HepG2 (cell line): ENCODE results near the gene MAGED1. TPM values are rescaled to one million over a fixed set of nuclear protein-coding genes. Genes with fewer than 3 reads are reported as not detected.

Experiments used
- ATAC-seq: fragments of 200-7000 bp; cut with Tn5 transposase; 3 replicates; pipeline ENCODE4 v1.9.1; 2020; ENCODE audit warnings: mild to moderate bottlenecking, moderate library complexity
- BruUV-seq: library from RNA; stranded (reverse); fragments of 400-500 nt; replicated peaks from 2 replicates; lab custom pipeline; 2021; lab: Mats Ljungman, UMichigan
- CTCF ChIA-PET: fragments of 300-600 bp; formaldehyde crosslinking; extraction: SDS; loops from one replicate; lab custom pipeline; 2021; ENCODE audit warnings: low total read pairs, inconsistent platforms, low intra/inter-chr PET ratio; lab: Yijun Ruan, JAX
- POLR2A ChIA-PET: fragments of 350-600 bp; sonication (Branson Sonifier 250); formaldehyde crosslinking; loops from one replicate; lab custom pipeline; 2020; ENCODE audit warnings: antibody characterized with exemption, inconsistent platforms; lab: Yijun Ruan, JAX
- DNase-seq: peaks from one replicate; pipeline ENCODE4 v3.0.0-alpha.2; 2015; ENCODE audit warnings: low spot score
- FAIRE-seq: peaks from 3 replicates; lab custom pipeline; 2011; peaks lifted over from hg19 to GRCh38; lab: Jason Lieb, UNC
- H2AFZ ChIP-seq: one replicate; pipeline ENCODE4 v1.6.1; 2011; ENCODE audit warnings: low read length, inconsistent platforms
- H3K27ac ChIP-seq: fragments of 300-600 bp; 3 replicates; pipeline ENCODE4 v1.8.0; 2011; ENCODE audit warnings: mixed run types, mild to moderate bottlenecking, mixed read lengths, low read length, inconsistent platforms; ENCODE audit not compliant: insufficient read depth; ENCODE audit errors: extremely low read length
- H3K27me3 ChIP-seq, 2 experiments: fragments of 200-600 bp in 1 of 2; 2 replicates in 1 of 2; 3 replicates in 1 of 2; pipeline versions ENCODE4 v1.6.0 to v1.8.0; 2011; ENCODE audit warnings: low read length in 2 of 2, mild to moderate bottlenecking in 2 of 2, moderate library complexity in 2 of 2, inconsistent platforms in 1 of 2; ENCODE audit not compliant: insufficient read depth in 2 of 2, control insufficient read depth in 1 of 2
- H3K36me3 ChIP-seq, 2 experiments: fragments of 200-600 bp in 1 of 2; replicated peaks in 1 of 2; 2 replicates in 1 of 2; 3 replicates in 1 of 2; pipeline versions ENCODE4 v1.5.1 to v1.8.0; 2011; ENCODE audit warnings: low read length in 2 of 2, inconsistent platforms in 1 of 2; ENCODE audit not compliant: insufficient read depth in 2 of 2, control insufficient read depth in 1 of 2
- H3K4me1 ChIP-seq: 2 replicates; pipeline ENCODE4 v1.5.1; 2012; ENCODE audit warnings: low read length, inconsistent platforms; ENCODE audit not compliant: insufficient read depth
- H3K4me2 ChIP-seq: 2 replicates; pipeline ENCODE4 v1.6.0; 2011; ENCODE audit warnings: low read depth, low read length, inconsistent platforms
- H3K4me3 ChIP-seq, 3 experiments: fragments of 200-600 bp in 1 of 3; sonication (generic), shearing (Covaris generic) in 1 of 3; replicated peaks in 1 of 3; 2 replicates each; pipeline ENCODE4 v1.5.1; 2011 to 2016; ENCODE audit warnings: low read length in 3 of 3, inconsistent platforms in 2 of 3, low read depth in 2 of 3, mild to moderate bottlenecking in 2 of 3, control low read depth in 1 of 3, mixed read lengths in 1 of 3; ENCODE audit not compliant: insufficient read depth in 1 of 3
- H3K79me2 ChIP-seq: one replicate; pipeline ENCODE4 v1.6.1; 2011; ENCODE audit warnings: low read length, inconsistent platforms; ENCODE audit not compliant: insufficient read depth
- H3K9ac ChIP-seq: 2 replicates; pipeline ENCODE4 v1.6.0; 2011; ENCODE audit warnings: mild to moderate bottlenecking, low read depth, low read length, inconsistent platforms; ENCODE audit not compliant: insufficient read depth
- H3K9me3 ChIP-seq: 2 replicates; pipeline ENCODE4 v1.5.1; 2012; ENCODE audit warnings: mild to moderate bottlenecking, low read length
- H4K20me1 ChIP-seq: 2 replicates; pipeline ENCODE4 v1.6.0; 2011; ENCODE audit warnings: inconsistent platforms, mild to moderate bottlenecking, low read length, moderate library complexity; ENCODE audit not compliant: insufficient read depth
- FOXA1 ChIP-seq, 2 experiments: fragments of 450-650 bp in 1 of 2; sonication (generic) in 1 of 2; formaldehyde crosslinking in 1 of 2; IDR thresholded peaks; 2 replicates each; pipeline versions ENCODE4 v1.4.0 to v1.6.1; 2016 to 2020; ENCODE audit warnings: missing genetic modification reagents in 1 of 2
- IRF1 ChIP-seq: sonication (generic); formaldehyde crosslinking; IDR thresholded peaks from 2 replicates; pipeline ENCODE4 v1.4.0; 2020; ENCODE audit warnings: low read depth, mild to moderate bottlenecking, missing genetic modification reagents
- KMT2B ChIP-seq: IDR thresholded peaks from 2 replicates; pipeline ENCODE4 v1.6.1; 2016; ENCODE audit warnings: missing genetic modification reagents, missing compliant biosample characterization
- MAFK ChIP-seq, 2 experiments: IDR thresholded peaks in 1 of 2; conservative IDR thresholded peaks in 1 of 2; 2 replicates each; pipeline ENCODE4 v1.6.1; 2011; ENCODE audit warnings: improper control_type of control experiment in 2 of 2, low read length in 2 of 2
- POGZ ChIP-seq: sonication (generic); formaldehyde crosslinking; IDR thresholded peaks from 2 replicates; pipeline ENCODE4 v1.4.0; 2020; ENCODE audit warnings: mild to moderate bottlenecking, missing genetic modification reagents
- RFXAP ChIP-seq: sonication (generic); formaldehyde crosslinking; IDR thresholded peaks from 2 replicates; pipeline ENCODE4 v1.4.0; 2020; ENCODE audit warnings: missing genetic modification reagents, borderline replicate concordance
- ZMYM3 ChIP-seq: sonication (generic); formaldehyde crosslinking; IDR thresholded peaks from 2 replicates; pipeline ENCODE4 v1.5.1; 2020; ENCODE audit warnings: mild to moderate bottlenecking, missing genetic modification reagents
- ZNF207 ChIP-seq: fragments of 450-650 bp; IDR thresholded peaks from 2 replicates; pipeline ENCODE4 v1.6.1; 2016; ENCODE audit warnings: antibody characterized with exemption, borderline replicate concordance
- ZNF331 ChIP-seq: sonication (generic); formaldehyde crosslinking; IDR thresholded peaks from 2 replicates; pipeline ENCODE4 v1.4.0; 2020; ENCODE audit warnings: missing genetic modification reagents
- ZNF335 ChIP-seq: sonication (generic); formaldehyde crosslinking; IDR thresholded peaks from 2 replicates; pipeline ENCODE4 v1.4.0; 2020; ENCODE audit warnings: missing genetic modification reagents
- ZNF337 ChIP-seq: sonication (generic); formaldehyde crosslinking; IDR thresholded peaks from 2 replicates; pipeline ENCODE4 v1.5.1; 2020; ENCODE audit warnings: missing genetic modification reagents, low read depth, mild to moderate bottlenecking, borderline replicate concordance
- ZNF383 ChIP-seq: sonication (generic); formaldehyde crosslinking; IDR thresholded peaks from 2 replicates; pipeline ENCODE4 v1.4.0; 2020; ENCODE audit warnings: missing genetic modification reagents, mild to moderate bottlenecking, borderline replicate concordance
- ZNF652 ChIP-seq: IDR thresholded peaks from 2 replicates; pipeline ENCODE4 v1.6.1; 2016; ENCODE audit warnings: low read depth, borderline replicate concordance
- ZNF792 ChIP-seq: IDR thresholded peaks from 2 replicates; pipeline ENCODE4 v1.6.1; 2016
- ZNF839 ChIP-seq: sonication (generic); formaldehyde crosslinking; IDR thresholded peaks from 2 replicates; pipeline ENCODE4 v1.4.0; 2020; ENCODE audit warnings: missing genetic modification reagents, mild to moderate bottlenecking, borderline replicate concordance
- WGBS: methylation state at CpG from one replicate; pipeline ENCODE4 v1.1.6; 2017; ENCODE audit warnings: low lambda C conversion rate; 5-methylcytosine and 5-hydroxymethylcytosine counted together
- in situ Hi-C: cut with HindIII; loops from 2 replicates; pipeline ENCODE4 v1.10.0; 2017; ENCODE audit warnings: low pct_unique_long_range_greater_than_20kb; ENCODE audit not compliant: extremely low pct_ligation_motif_present
- intact Hi-C: fragments of 100-400 bp; cut with micrococcal nuclease; formaldehyde crosslinking; loops from one replicate; pipeline ENCODE4 v1.10.0; 2022; ENCODE audit not compliant: unreplicated experiment
- polyA plus RNA-seq, 8 experiments: library from polyadenylated mRNA; depleted of rRNA in 3 of 8; stranded (reverse) in 7 of 8; unstranded in 1 of 8; fragments of >200 nt; fragmentation: Illumina TruSeq in 4 of 8; extraction: Trizol in 4 of 8; gene quantifications; 2 replicates each; pipeline versions ENCODE4 v1.2.1 to v1.2.3, GENCODE V29; 2011 to 2016; ENCODE audit warnings: low read depth in 4 of 8, missing spikeins in 1 of 8, mixed read lengths in 1 of 8; ENCODE audit not compliant: insufficient read depth in 1 of 8
- total RNA-seq, 5 experiments: library from RNA; depleted of rRNA; stranded (reverse); fragments of >200 nt; fragmentation: Illumina TruSeq; extraction: Trizol; gene quantifications; 2 replicates each; pipeline ENCODE4 v1.2.3, GENCODE V29; 2016; ENCODE audit warnings: low read depth in 1 of 5
- TF ChIP-seq, protein P1 (sequence below): fragments of 450-650 bp; IDR thresholded peaks from 2 replicates; pipeline ENCODE4 v1.6.1; 2017

Gene MAGED1
- total and polyA plus RNA-seq, 2 of the 13 experiments (the other 11 are each of a cell fraction or from before 2014, with no cell fraction given), result 105 to 137 TPM

GRCh38 chrX:51889851-51890250 lies 3.6 kb upstream of the MAGED1 start:
- ChIA-PET CTCF (no interaction called here), POLR2A (no interaction called here)
- H3K4me2 ChIP-seq, result no peak overlapping the region
- TF ChIP-seq FOXA1 (IDR thresholded peaks at IDR 0.05) (no peak), FOXA1 (CRISPR knock-in tag; IDR thresholded peaks at IDR 0.05) (0 out of 2 replicates have a peak, but pooled peaks have one; percentile 31), ZNF652 (CRISPR knock-in tag) (0 out of 2 replicates have a peak, but pooled peaks have one; percentile 26), IRF1 (no peak), ZNF337 (CRISPR knock-in tag) (no peak), ZNF792 (CRISPR knock-in tag) (peak; percentile 94)
- H3K9ac ChIP-seq, result no peak overlapping the region
- BruUV-seq, result no TSS peak
- no peaks in the 10 kb centered on the region for H3K9me3 ChIP-seq
- peak; percentile 34 for FAIRE-seq
- no peak overlapping the region for H3K4me3 ChIP-seq
- no peak overlapping the region for H3K27ac ChIP-seq
- in situ Hi-C loops, result no loop called here
- DNase-seq, result no peak
- no peaks in the 10 kb centered on the region; a peak in 1 of 5 replicates for H3K27me3 ChIP-seq
- H3K36me3 ChIP-seq, result no peaks in the 10 kb centered on the region
- H4K20me1 ChIP-seq, result 0 out of 2 replicates have a peak, but pooled peaks cover 1% of the 10 kb centered on the region
- no peak; the same call in 2 of the 3 replicates for ATAC-seq
- peaks cover 14% of the 10 kb centered on the region for H3K79me2 ChIP-seq
- intact Hi-C loops, result no loop called here
- H3K4me1 ChIP-seq, result peaks cover 22% of the 10 kb centered on the region
- H2AFZ ChIP-seq, result no peak overlapping the region

GRCh38 chrX:51891245-51891644 lies 2.2 kb upstream of the MAGED1 start:
- ChIA-PET CTCF (no interaction called here), POLR2A (no interaction called here)
- no peak for ATAC-seq
- in situ Hi-C loops (no loop called here), intact Hi-C loops (no loop called here)
- no peak overlapping the region for H3K4me3 ChIP-seq
- WGBS, result 86% methylated on average over 1 of the region's 1 CpG
- no peak for DNase-seq
- H4K20me1 ChIP-seq, result peaks cover 10% of the 10 kb centered on the region; the same call in 1 of the 2 replicates
- H3K79me2 ChIP-seq, result peaks cover 28% of the 10 kb centered on the region
- no peaks in the 10 kb centered on the region for H3K9me3 ChIP-seq
- 0 out of 5 replicates have a peak, but pooled peaks cover 0 to 3% of the 10 kb centered on the region in 2 experiments for H3K36me3 ChIP-seq
- H3K4me2 ChIP-seq, result no peak overlapping the region
- no peak overlapping the region for H3K27ac ChIP-seq
- FAIRE-seq, result no peak
- H3K27me3 ChIP-seq, result no peaks in the 10 kb centered on the region; a peak in 1 of 5 replicates
- no TSS peak for BruUV-seq
- no peak overlapping the region for H2AFZ ChIP-seq
- H3K4me1 ChIP-seq, result peaks cover 35% of the 10 kb centered on the region
- no peak overlapping the region for H3K9ac ChIP-seq
- TF ChIP-seq ZNF383 (CRISPR knock-in tag) (no peak), KMT2B (CRISPR knock-in tag) (no peak), ZMYM3 (CRISPR knock-in tag) (no peak), MAFK (conservative IDR thresholded peaks at IDR 0.05 in 1 of 2, IDR thresholded peaks at IDR 0.05 in 1 of 2; ENCODE audit: low read length in 2 of 2) (peak; percentile 24 to 63; a peak in 3 of 4 replicates), ZNF207 (no peak), ZNF839 (CRISPR knock-in tag) (no peak), RFXAP (CRISPR knock-in tag) (no peak), ZNF335 (CRISPR knock-in tag) (no peak), POGZ (no peak), ZNF331 (CRISPR knock-in tag) (no peak)
- TF ChIP-seq, protein P1, sequence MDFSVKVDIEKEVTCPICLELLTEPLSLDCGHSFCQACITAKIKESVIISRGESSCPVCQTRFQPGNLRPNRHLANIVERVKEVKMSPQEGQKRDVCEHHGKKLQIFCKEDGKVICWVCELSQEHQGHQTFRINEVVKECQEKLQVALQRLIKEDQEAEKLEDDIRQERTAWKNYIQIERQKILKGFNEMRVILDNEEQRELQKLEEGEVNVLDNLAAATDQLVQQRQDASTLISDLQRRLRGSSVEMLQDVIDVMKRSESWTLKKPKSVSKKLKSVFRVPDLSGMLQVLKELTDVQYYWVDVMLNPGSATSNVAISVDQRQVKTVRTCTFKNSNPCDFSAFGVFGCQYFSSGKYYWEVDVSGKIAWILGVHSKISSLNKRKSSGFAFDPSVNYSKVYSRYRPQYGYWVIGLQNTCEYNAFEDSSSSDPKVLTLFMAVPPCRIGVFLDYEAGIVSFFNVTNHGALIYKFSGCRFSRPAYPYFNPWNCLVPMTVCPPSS, result no peak
